Ectodermal cell (in vitro differentiated cells): Measurements from ENCODE around the gene CCDC68.
"Not testable (repeated sequence)": the region's sequence is repeated elsewhere in the genome, so short reads cannot be mapped to it uniquely, and the experiment has no call there.

ENCODE experiments used
- H3K27ac ChIP-seq: 2 replicates; pipeline ENCODE4 v1.7.0; 2013; ENCODE audit warnings: mild to moderate bottlenecking, low read depth, low read length; ENCODE audit not compliant: insufficient read depth, poor library complexity, severe bottlenecking
- H3K27me3 ChIP-seq: 2 replicates; pipeline ENCODE4 v1.7.0; 2013; ENCODE audit warnings: mild to moderate bottlenecking, low read length; ENCODE audit not compliant: insufficient read depth, control insufficient read depth, poor library complexity, severe bottlenecking
- H3K36me3 ChIP-seq: one replicate; pipeline ENCODE4 v1.7.0; 2013; ENCODE audit warnings: low read length; ENCODE audit not compliant: control insufficient read depth, insufficient read depth
- H3K4me1 ChIP-seq: one replicate; pipeline ENCODE4 v1.7.0; 2013; ENCODE audit warnings: low read length; ENCODE audit not compliant: control insufficient read depth, insufficient read depth
- H3K4me3 ChIP-seq: 2 replicates; pipeline ENCODE4 v1.7.0; 2013; ENCODE audit warnings: low read depth, low read length, control low read depth; ENCODE audit not compliant: insufficient read depth
- H3K9me3 ChIP-seq: 2 replicates; pipeline ENCODE4 v1.7.0; 2013; ENCODE audit warnings: mild to moderate bottlenecking, low read length, moderate library complexity; ENCODE audit not compliant: control insufficient read depth
- whole genome bisulfite sequencing, 2 experiments: methylation state at CpG; one replicate each; pipeline ENCODE4 v1.1.7; 2013; ENCODE audit warnings: missing lambda C conversion rate in 2 of 2; 5-methylcytosine and 5-hydroxymethylcytosine counted together

The CCDC68 gene

DNA sequence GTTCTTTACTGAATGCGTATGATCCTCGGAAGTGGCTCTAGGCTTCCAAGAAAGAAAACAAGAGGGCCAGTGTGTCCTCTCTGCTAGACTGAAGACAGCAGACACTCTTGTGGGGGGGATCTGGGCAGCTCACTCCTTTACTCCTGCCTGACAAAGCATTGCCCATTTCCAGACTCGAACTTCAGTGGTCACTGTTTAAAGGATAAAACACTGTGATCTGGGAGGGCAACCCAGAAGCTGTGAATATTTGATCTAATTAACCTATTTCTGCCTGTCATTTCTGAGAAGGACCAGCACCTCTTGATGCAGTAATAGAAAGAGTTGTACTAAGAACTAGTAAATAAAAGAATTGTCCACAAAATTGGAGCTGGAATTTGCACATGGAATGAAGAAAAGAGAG lies 24.5 kb upstream of the CCDC68 start:
- no peaks in the 10 kb centered on the region for H3K4me1 ChIP-seq
- no peak overlapping the region for H3K4me3 ChIP-seq
- 90 to 94% methylated on average over 3 of the region's 3 CpGs for WGBS, 2 experiments
- H3K36me3 ChIP-seq, result no peaks in the 10 kb centered on the region
- no peaks in the 10 kb centered on the region for H3K9me3 ChIP-seq
- H3K27ac ChIP-seq, result no peak overlapping the region
- H3K27me3 ChIP-seq, result no peaks in the 10 kb centered on the region

DNA sequence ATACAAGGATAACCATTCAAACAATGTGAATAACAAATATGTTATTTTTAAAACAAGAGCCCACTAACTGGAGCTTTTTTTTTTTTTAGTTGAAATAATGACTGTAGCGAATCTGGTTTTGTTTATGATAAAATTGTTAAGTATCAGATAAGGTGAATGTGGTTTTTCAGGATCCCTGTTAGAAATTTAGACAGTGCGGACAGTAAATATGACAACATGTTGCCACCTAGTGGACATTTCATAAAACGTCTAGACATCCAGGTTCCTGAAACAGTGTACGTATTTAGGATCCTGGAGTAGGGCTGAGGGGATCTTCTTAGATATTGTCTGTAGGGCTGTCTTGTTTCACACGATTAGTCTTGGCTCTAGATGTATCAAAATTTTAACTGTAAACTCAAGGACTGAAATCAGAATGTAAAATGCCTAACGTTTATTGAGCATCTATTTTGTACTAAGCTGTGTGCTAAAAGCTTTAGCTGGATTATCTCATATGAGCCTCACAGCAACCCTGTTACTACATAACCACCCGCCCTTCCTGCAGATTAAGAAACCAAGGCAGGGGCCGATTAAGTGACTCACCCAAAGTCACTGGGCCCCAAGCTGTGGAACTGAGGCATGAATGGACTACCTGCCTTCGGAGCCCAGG lies 23.9 kb upstream of the CCDC68 start:
- Histone ChIP-seq H3K36me3 (no peaks in the 10 kb centered on the region), H3K27ac (no peak overlapping the region), H3K4me1 (no peaks in the 10 kb centered on the region), H3K4me3 (no peak overlapping the region), H3K9me3 (no peaks in the 10 kb centered on the region), H3K27me3 (no peaks in the 10 kb centered on the region)
- WGBS, 2 experiments, result 37 to 39% methylated on average over 8 to 9 of the region's 9 CpGs

DNA sequence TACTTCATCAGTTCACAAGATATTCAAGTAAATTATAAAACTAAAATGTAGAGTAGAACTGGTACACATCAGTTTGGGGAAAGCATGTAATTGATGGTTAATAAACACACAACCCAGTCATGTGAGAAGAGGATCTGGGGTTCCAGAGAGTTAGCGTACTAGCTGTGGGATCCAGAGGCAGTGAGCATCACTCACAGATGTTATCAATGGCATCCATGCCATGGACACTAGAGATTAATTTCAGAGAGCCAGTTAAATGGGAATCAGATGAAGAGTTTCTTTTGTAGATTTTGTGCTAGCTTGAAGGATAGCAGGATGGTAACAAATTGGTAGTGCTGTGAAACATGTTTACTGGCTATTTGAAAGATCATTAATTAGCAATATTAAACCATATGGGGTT lies 21.8 kb upstream of the CCDC68 start:
- Histone ChIP-seq H3K9me3 (no peaks in the 10 kb centered on the region), H3K36me3 (no peaks in the 10 kb centered on the region), H3K27ac (no peak overlapping the region), H3K4me3 (no peak overlapping the region), H3K4me1 (no peaks in the 10 kb centered on the region), H3K27me3 (no peaks in the 10 kb centered on the region)
- WGBS, 2 experiments, result 90 to 93% methylated on average over 1 of the region's 1 CpG

DNA sequence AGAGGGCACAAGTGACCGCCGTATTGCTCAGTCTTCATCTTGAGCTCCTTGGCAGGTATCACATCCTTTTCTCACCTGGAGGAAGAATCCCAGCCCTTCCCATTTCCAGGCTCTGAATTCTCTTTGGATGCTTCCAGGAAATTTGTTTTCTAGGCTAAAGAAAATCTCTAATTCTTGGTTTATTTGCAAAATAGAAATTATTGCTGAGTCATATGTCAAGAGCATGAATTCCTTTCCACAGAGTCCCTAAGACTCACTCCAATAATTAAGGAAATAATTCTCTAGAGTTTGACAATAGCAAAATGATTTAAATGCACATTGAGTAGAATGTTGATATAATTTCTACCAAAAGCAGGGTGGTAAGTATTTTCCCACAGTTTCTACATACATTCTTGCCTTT lies 16.3 kb upstream of the CCDC68 start:
- Histone ChIP-seq H3K4me1 (no peaks in the 10 kb centered on the region), H3K9me3 (no peaks in the 10 kb centered on the region), H3K27ac (no peak overlapping the region), H3K36me3 (no peaks in the 10 kb centered on the region), H3K4me3 (no peak overlapping the region), H3K27me3 (no peaks in the 10 kb centered on the region)
- 94 to 97% methylated on average over 2 of the region's 2 CpGs for WGBS, 2 experiments

DNA sequence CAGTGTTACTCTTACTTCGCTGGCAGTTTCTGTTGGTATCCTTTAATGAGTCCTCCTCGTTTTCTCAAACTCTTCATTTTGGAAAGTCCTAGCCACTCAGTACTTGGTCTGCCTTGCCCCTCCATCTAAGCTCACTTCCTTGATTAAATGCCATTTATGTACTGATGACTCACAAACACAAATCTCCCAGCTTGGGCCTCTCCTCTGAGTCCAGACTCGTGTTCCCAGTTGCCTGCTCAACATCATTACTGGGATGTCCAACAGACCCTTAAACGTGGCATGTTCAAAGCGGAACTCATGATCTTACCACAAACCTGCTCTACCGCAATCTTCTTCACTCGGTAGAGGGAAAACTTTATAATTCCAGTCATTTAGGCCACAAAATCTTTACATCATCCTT lies 13.8 kb upstream of the CCDC68 start:
- WGBS, 2 experiments, result 94% methylated on average over 7 of the region's 7 CpGs

DNA sequence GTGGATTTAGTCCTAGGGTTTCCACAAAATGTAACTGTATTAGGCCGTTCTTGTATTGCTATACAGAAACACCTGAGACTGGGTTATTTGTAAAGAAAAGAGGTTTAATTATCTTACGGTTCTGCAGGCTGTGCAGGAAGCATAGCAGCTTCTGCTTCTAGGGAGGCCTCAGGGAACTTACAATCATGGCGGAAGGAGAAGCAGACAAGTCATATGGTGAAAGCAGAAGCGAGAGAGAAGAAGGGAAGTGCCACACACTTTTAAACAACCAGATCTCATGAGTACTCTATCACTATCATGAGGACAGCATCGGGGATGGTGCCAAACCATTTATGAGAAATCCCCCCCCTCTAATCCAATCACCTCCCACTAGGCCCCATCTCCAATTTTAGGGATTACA lies 9.5 kb upstream of the CCDC68 start:
- H3K4me3 ChIP-seq, result no peak overlapping the region
- H3K4me1 ChIP-seq, result no peaks in the 10 kb centered on the region
- WGBS, 2 experiments, result 92 to 94% methylated on average over 5 of the region's 5 CpGs
- no peak overlapping the region for H3K27ac ChIP-seq
- H3K9me3 ChIP-seq, result no peaks in the 10 kb centered on the region
- no peaks in the 10 kb centered on the region for H3K36me3 ChIP-seq
- H3K27me3 ChIP-seq, result no peaks in the 10 kb centered on the region

More for the DNA sequence above, 13.8 kb upstream of the CCDC68 start:
- Histone ChIP-seq H3K9me3 (no peaks in the 10 kb centered on the region), H3K27me3 (no peaks in the 10 kb centered on the region), H3K36me3 (no peaks in the 10 kb centered on the region), H3K27ac (no peak overlapping the region), H3K4me3 (no peak overlapping the region), H3K4me1 (no peaks in the 10 kb centered on the region)

DNA sequence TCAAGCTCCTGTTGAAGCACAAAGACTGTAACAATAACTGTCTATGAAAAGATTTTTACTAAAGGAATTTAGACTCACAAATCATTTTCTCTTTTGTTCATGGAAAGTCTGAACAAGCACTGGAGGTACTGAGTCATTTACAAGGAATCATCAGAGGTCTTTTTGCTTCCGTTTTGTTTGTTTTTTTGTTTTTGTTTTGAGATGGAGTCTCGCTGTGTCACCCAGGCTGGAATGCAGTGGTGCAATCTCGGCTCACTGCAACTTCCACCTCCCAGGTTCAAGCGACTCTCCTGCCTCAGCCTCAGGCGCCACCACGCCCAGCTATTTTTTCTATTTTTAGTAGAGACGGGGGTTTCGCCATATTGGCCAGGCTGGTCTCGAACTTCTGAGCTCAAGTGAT lies 9.0 kb upstream of the CCDC68 start:
- not testable (repeated sequence) for H3K9me3 ChIP-seq, H3K27me3 ChIP-seq, H3K4me3 ChIP-seq, H3K27ac ChIP-seq, H3K4me1 ChIP-seq, H3K36me3 ChIP-seq
- WGBS, 2 experiments, result 89% methylated on average over 9 of the region's 9 CpGs

DNA sequence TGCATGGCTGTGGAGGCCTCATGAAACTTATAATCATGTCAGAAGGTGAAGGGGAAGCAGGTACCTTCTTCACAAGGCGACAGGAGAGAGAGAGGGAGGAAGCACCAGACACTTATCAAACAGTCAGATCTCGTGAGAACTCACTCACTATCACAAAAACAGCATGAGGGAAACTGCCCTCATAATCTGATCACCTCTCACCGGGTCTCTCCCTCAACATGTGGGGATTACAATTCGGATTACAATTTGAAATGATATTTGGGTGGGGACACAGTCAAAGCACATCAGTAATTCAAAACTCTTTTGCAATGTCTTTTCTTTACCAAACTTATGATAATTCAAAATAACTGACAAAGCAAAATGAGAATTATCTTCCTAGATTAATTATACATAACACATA lies 8.5 kb upstream of the CCDC68 start:
- Histone ChIP-seq H3K27me3 (no peaks in the 10 kb centered on the region), H3K27ac (no peak overlapping the region), H3K4me3 (no peak overlapping the region), H3K9me3 (no peaks in the 10 kb centered on the region), H3K36me3 (no peaks in the 10 kb centered on the region), H3K4me1 (no peaks in the 10 kb centered on the region)
- WGBS, 2 experiments, result 89% methylated on average over 4 of the region's 4 CpGs; no CpG with 5 or more reads in 1 of the 2 experiments

DNA sequence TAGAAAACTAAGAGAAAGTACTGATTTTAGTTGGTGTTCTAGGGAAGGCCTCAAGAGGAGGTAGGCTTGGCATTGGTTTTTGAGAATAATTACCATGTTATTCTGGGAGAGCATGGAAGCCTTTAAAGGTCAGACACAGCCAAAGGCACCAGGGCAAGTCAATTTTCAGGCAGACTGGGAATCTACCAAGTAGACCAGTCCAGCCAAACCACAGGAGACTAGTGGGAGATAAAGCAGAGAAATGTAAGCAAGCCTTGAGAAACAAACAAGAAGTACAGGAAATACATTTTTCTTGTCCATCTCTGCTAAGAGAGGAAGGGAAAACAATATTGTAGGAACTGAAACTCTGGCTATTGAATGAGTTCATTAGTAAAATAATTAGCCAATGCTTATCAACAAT lies 5.5 kb upstream of the CCDC68 start:
- H3K9me3 ChIP-seq, result no peaks in the 10 kb centered on the region
- no peak overlapping the region for H3K4me3 ChIP-seq
- no peaks in the 10 kb centered on the region for H3K36me3 ChIP-seq
- no peaks in the 10 kb centered on the region for H3K4me1 ChIP-seq
- H3K27me3 ChIP-seq, result peaks cover 5% of the 10 kb centered on the region
- no peak overlapping the region for H3K27ac ChIP-seq

DNA sequence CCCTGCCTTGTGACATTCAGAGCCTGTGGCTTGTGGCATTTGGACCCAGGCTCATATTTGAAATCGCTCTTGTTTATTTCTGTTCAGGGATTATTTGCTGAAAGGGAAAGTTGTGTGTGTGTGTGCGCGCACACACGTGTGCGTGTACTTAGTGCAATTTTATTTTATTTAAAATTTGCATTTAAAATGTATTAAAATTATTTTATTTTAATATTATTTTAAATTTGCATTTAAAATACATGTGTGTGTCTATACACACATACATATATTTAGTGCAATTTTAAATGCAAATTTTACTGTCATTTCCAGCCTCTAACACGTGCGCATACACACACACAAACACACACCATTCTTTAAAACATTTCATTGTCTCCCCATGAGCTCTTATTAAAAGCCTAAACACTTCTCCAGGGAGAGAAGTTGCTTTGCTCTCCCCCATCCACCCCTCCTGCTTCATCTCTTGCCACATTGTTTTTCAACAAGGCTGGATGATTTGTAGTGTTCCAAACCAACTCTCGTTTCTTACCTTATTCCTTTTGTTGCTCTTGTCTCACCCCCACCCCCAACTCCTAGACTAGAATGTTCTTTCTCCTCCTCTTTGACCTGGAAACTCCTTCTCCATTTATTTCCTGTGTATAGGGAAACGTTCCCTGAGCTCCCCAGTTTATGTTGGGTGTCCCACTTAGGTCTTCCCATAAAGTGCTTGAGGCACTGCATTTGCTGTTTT lies 3.8 kb upstream of the CCDC68 start:
- H3K4me3 ChIP-seq, result no peak overlapping the region
- no peak overlapping the region for H3K27ac ChIP-seq
- WGBS, 2 experiments, result 84 to 90% methylated on average over 5 to 6 of the region's 9 CpGs
- no peaks in the 10 kb centered on the region for H3K4me1 ChIP-seq
- H3K9me3 ChIP-seq, result no peaks in the 10 kb centered on the region
- peaks cover 20% of the 10 kb centered on the region for H3K27me3 ChIP-seq
- H3K36me3 ChIP-seq, result no peaks in the 10 kb centered on the region
